HG03439 (cell line): ENCODE measurements around the gene SLC25A41.
A peak's percentile ranks its signal among the peaks of the same experiment; 100 is the strongest.

Experiments
- ATAC-seq: cut with Tn5 transposase; IDR thresholded peaks from one replicate; pipeline ENCODE4 v1.9.1; 2021; ENCODE audit warnings: mild to moderate bottlenecking, moderate library complexity; ENCODE audit not compliant: unreplicated experiment

SLC25A41 gene

GRCh38 chr19:6460099-6460884 is 26.7 kb upstream of the SLC25A41 start:
- peak; percentile 67 for ATAC-seq

GRCh38 chr19:6459262-6460098 is 25.9 kb upstream of the SLC25A41 start, which contains the start of gene SLC25A23:
TSS of gene SLC25A23 (minus strand) at chr19:6459792. CDS start at chr19:6459628, 164 bp downstream.
- peak; percentile 18 for ATAC-seq

GRCh38 chr19:6458695-6459261 is 25.2 kb upstream of the SLC25A41 start:
- no peak for ATAC-seq

GRCh38 chr19:6457958-6458694 is 24.6 kb upstream of the SLC25A41 start:
- ATAC-seq, result no peak

- ATAC-seq, result no peak
These were observed 22.4 kb upstream of the SLC25A41 start for GRCh38 chr19:6455924-6456323.

GRCh38 chr19:6453951-6454565 is 20.5 kb upstream of the SLC25A41 start:
- ATAC-seq, result no peak

- ATAC-seq, result no peak
These were observed 19.3 kb upstream of the SLC25A41 start for GRCh38 chr19:6452899-6453298.

- ATAC-seq, result no peak
These were observed 18.7 kb upstream of the SLC25A41 start for GRCh38 chr19:6452223-6452614.

GRCh38 chr19:6451583-6452222 is 18.1 kb upstream of the SLC25A41 start:
- ATAC-seq, result no peak

GRCh38 chr19:6450166-6450565 is 16.6 kb upstream of the SLC25A41 start:
- ATAC-seq, result no peak

GRCh38 chr19:6448045-6448444 is 14.5 kb upstream of the SLC25A41 start:
- no peak for ATAC-seq

GRCh38 chr19:6446452-6446851 is 12.9 kb upstream of the SLC25A41 start:
- ATAC-seq, result no peak

GRCh38 chr19:6443986-6444385 is 10.4 kb upstream of the SLC25A41 start:
- ATAC-seq, result no peak

GRCh38 chr19:6442087-6442688 is 8.6 kb upstream of the SLC25A41 start:
- ATAC-seq, result no peak

- no peak for ATAC-seq
These were observed 7.3 kb upstream of the SLC25A41 start for GRCh38 chr19:6440905-6441304.

GRCh38 chr19:6439743-6440142 is 6.2 kb upstream of the SLC25A41 start:
- no peak for ATAC-seq

GRCh38 chr19:6433165-6433564 is 398 bp downstream of the SLC25A41 start:
- ATAC-seq, result no peak

- ATAC-seq, result no peak
These were observed 1.7 kb downstream of the SLC25A41 start for GRCh38 chr19:6431891-6432290.

GRCh38 chr19:6429419-6430221 is 3.9 kb downstream of the SLC25A41 start:
- no peak for ATAC-seq
